Activated CD8-positive, alpha-beta memory T cell treated with anti-CD3 and anti-CD28 coated beads, Interleukin-2, amount 50 U/mL, for 48 hours (primary cell): Measurements from ENCODE around the gene GLUD1.
"Not testable (repeated sequence)": the region's sequence is repeated elsewhere in the genome, so short reads cannot be mapped to it uniquely, and the experiment has no call there.

Experiments used
- DNase-seq: peaks from one replicate; pipeline ENCODE4 v3.0.0-alpha.2; 2020

The GLUD1 gene

GRCh38 chr10:87089746-87090145 lies 4.9 kb downstream of the GLUD1 start:
- no peak for DNase-seq

- DNase-seq, result no peak
These were observed 9.1 kb downstream of the GLUD1 start for GRCh38 chr10:87085537-87085936.

- not testable (repeated sequence) for DNase-seq
These were observed 10.3 kb downstream of the GLUD1 start for GRCh38 chr10:87084291-87084782.

DNA sequence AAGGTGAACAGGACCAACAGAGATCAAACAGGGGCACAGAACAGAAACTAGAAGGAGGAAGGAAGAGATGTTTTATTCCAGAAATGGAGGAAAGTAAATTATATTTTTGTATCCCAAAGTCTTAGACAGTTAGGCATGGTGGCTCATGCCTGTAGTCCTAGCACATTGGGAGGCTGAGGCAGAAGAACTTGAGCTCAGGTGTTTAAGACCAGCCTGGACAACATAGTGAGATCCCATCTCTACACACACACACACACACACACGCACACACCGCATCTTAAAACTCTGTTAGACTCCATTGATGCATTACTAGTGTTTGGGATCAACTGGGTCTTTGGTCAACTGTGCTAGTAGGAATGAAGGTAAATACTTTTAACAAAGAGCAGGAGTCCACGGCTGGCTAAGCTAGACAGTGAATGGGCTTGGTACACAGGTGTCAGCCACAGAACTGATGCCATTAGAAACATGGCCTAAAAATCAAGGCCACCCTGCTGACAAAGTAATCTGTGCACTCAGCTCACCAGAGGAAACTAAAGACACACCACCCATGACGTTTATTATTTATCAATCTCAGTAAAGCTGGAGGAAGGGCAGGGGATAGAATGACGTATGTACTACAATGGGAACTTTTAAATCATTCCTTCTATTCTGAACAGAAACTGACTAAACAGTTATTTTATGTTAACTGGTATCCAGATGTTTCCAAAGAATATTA lies 10.9 kb downstream of the GLUD1 start:
- DNase-seq, result not testable (repeated sequence)

DNA sequence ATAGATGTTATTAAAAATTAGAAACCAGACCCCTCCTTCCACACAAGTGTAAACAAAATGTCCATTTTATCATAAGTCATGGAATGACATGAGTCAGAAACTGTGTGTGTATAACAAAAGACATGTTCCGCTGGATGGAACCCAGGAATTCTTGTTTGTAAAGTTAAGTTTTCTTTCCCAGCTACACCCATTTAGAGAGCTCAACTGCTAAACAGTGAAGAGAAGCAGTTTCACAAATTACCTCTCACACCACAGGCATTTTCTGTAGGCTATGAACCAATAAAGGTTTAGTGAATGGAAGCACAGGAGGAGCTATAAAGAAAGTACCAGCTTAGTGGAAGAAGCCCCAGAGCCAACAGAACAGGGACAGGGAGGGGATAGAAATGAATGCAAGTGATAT lies 12.4 kb downstream of the GLUD1 start:
- DNase-seq, result not testable (repeated sequence)

- not testable (repeated sequence) for DNase-seq
These were observed 13.1 kb downstream of the GLUD1 start for GRCh38 chr10:87081574-87081973.

DNA sequence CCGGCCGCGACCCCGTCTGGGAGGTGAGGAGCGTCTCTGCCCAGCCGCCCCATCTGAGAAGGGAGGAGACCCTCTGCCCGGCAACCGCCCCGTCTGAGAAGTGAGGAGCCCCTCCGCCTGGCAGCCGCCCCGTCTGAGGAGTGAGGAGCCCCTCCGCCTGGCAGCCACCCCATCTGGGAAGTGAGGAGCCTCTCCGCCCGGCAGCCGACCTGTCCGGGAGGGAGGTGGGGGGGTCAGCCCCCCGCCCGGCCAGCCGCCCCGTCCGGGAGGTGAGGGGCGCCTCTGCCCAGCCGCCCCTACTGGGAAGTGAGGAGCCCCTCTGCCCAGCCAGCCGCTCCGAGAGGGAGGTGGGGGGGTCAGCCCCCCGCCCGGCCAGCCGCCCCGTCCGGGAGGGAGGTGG lies 14.0 kb downstream of the GLUD1 start:
- DNase-seq, result not testable (repeated sequence)

DNA sequence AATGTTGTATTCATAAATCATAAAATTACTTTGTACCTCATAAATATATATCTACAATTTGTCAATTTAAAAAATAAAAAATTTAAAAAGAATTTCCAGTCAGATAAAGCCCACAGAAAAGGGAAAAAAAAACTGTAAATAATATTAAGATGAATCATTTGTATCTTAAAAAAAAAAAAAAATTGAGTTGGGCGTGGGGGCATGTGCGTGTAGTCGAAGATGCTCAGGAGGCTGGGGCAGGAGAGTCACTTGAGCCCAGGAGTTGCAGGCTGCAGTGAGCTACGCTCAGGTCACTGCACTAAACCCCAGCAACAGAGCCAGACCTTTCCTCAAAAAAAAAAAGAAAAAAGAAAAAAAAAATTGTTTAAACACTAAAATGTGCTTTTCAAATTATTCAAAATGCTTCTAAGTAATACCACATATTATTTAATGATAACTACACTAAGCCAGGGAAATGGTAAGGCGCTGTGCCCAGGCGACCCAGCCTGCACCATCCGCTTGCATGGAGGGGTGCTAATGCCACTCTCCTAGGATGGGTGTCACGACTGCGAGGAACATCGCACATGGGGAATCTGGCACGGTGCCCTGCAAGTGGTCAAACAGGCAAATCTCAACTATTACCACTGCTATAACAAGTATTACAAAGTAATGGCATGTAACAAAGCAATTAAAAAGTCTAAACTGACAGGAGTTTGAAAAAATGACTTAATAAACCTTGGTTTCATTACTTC lies 15.4 kb downstream of the GLUD1 start:
- DNase-seq, result no peak

DNA sequence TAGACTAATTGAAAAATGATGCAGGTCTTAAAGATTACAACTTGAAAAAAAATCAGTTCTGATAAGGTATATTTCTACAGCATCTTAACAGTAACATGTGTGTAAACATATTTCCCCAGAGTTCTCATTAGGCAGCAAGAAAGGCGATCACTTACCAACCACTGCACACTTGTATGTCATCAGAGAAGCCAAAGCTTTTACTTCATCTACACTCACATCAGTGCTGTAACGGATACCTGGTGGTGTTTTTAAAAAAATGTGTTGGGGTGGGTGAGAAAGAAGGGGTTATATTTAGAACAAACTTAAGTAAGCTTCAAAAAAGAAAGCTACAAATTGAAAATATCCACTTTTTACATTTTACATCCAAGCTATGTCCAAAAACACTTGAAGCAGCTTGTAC lies 18.2 kb downstream of the GLUD1 start:
- DNase-seq, result not testable (repeated sequence)

GRCh38 chr10:87072449-87072848 lies 22.2 kb downstream of the GLUD1 start:
- no peak for DNase-seq

DNA sequence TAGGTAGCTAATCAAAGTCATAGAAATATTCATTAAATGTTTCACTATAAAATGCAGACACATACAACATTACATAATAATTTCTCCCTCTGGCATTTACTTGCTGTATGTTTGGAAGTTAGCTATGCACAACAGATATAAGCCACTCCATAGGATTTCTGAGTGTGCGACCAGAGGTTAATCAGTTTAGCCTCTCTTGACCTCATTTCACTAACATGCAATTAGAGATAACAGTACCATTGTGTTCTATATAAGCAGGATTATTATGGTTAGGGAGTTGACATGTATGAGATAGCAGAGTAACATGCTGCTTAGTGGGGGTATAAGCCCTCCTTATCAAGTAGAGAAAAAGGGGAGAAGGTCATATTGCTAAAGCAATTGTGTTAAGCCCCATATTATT lies 26.4 kb downstream of the GLUD1 start:
- no peak for DNase-seq

DNA sequence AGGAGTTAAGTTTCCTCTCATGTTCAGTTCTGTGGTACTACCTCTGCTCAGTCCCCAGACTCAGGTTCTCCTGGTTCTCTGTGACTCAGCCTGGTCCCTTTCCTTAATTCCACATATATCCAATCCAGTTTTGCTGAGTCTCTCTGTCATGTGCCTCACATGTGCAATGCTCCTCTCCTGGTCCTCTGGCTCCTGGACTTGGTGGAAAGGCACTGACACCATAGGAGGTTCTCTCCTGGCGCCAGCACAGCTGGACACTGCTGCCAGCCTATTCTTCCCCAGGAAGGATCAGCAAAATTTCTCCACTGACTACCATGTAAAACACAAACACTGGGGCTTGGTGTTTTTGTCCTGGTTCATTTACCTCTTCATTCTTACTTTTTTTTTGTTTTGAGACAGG lies 27.8 kb downstream of the GLUD1 start:
- no peak for DNase-seq

- DNase-seq, result no peak
These were observed 28.5 kb downstream of the GLUD1 start for GRCh38 chr10:87066178-87066577.

GRCh38 chr10:87064651-87065050 lies 30.0 kb downstream of the GLUD1 start:
- DNase-seq, result no peak

DNA sequence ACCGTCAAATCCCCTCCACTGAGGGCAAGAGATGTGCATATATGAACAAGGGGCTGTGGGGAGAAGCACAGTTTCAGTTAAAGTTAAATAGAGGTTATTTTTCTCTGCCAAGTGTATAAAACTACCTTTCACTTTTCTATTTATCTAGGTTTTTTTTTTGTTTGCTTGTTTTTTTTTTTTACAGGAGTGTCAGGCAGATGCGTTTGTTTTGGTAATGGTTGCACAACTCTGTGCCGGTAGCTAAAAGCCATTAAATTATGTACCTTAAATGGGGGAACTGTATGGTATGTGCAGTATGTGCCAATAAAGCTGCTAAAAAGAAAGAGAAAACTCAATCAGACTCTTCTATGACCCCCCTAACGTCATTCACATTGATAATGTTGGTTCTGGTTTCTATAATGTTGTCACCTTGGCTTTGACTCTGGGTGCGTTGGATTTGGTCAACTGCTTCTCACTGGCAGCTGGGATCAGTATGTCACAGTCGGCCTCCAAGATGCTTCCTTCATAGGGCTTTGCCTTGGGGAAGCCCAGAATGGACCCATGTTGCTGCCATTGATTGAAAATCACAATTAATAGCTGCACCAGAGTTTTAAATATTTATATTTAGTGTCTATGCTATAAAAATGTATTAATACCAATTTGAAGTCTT lies 34.2 kb downstream of the GLUD1 start:
- DNase-seq, result no peak

- DNase-seq, result no peak
These were observed 35.2 kb downstream of the GLUD1 start for GRCh38 chr10:87059401-87059800.

GRCh38 chr10:87058171-87058570 lies 36.5 kb downstream of the GLUD1 start:
- no peak for DNase-seq

DNA sequence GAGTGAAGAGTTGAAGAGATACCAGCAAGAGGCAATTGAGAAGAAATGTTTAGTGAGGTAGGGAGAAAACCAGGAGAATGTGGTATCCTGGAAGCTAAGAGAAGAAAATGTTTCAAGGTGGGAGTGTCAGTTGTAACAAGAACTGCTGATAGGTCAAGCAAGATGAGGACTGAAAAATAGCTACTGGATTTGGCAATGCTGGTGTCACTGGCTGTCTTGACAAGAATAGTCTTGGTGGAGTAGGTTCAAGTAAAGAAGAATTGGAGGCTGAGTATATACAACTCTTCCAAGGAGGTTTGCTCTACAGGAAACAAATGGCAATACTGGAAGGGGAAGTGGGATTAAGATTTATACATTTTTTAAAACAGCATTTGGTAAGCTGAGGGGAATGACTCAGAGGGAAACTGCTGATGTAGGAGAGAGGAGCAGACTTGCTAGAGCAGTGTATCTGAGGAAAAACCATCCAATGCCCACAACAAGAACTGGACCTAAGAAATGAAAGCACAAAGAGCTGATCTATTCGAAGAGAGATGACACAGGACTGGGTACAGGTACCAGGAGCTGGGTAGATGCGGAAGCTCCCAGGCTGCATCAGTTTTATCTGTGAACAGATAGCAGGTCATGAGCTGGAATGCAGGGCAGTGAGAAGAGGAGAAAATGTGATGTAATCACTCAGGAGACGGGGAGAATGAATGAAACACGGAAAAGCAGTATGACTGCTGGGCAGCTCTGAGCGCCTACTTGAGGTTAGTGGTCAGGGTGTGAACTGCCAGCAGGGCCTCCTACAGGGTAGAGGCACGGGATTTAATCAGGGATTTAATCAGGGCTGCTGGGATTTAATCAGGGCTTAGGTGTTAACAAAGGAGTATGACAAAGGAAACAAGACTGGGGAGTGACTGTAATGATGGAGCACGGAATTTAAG lies 40.0 kb downstream of the GLUD1 start:
- no peak for DNase-seq

DNA sequence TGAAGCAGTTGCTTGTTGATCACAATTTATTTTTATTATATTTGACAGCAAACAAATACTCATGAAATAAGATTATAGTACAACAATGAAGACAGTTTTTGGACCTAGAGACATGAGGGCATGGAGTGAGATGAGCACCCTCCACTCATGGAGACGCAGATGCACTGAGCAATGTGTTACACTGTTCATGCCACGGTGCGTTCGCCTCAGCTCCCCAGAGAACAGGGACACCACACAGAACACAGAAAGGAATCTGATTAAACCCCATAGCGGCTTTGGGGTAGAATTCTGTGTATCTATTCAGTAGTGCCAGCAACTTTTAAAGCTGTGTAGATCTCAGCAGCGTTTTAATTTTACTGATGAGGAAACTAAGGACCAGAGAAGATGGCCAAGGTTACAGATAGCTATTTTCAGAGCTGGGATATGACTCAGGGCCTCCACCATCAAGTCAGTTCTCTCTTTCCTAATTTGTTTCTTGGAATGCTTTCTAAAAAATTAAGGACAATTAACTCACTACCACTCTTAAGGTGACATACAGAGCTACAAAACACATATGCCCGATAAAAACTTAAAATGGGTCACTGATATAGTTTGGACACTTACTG lies 41.0 kb downstream of the GLUD1 start:
- DNase-seq, result no peak

- DNase-seq, result no peak
These were observed 41.5 kb downstream of the GLUD1 start for GRCh38 chr10:87053111-87053510.

DNA sequence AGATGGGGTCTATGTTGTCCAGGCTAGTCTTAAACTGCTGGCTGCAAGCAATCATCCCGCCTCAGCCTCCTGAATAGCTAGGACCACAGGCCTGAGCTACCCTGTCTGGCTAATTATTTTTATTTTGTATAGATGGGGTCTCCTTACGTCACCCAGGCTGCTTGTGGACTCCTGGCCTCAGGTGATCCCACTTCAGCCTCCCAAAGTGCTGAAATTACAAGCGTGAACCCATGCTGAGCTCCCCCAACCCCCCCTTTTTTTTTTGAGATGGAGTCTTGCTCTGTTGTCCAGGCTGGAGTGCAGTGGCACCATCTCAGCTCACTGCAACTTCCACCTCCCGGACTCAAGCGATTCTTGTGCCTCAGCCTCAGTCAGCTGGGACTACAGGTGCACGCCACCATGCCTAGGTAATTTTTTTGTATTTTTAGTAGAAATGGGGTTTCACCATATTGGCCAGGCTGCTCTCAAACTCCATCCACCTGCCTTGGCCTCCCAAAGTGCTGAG lies 49.2 kb downstream of the GLUD1 start:
- no peak for DNase-seq

- not testable (repeated sequence) for DNase-seq
These were observed 51.1 kb downstream of the GLUD1 start for GRCh38 chr10:87043579-87043978.
